HCT116 (cell line): Measurements from ENCODE around the gene KIF1A. TPM values are rescaled to one million over a fixed set of nuclear protein-coding genes. Genes with fewer than 3 reads are reported as not detected.
A peak's percentile ranks its signal among the peaks of the same experiment; 100 is the strongest.

ENCODE experiments used
- ATAC-seq: fragments of 200-7000 bp; cut with Tn5 transposase; 2 replicates; pipeline ENCODE4 v1.9.1; 2020; ENCODE audit warnings: mild to moderate bottlenecking, moderate library complexity
- Bru-seq: library from RNA; stranded (reverse); fragments of 400-500 nt; gene quantifications from one replicate; lab custom pipeline; 2021; lab: Mats Ljungman, UMichigan
- BruChase-seq, 2 experiments: library from RNA; stranded (reverse); fragments of 400-500 nt; gene quantifications; one replicate each; lab custom pipeline; 2021; lab: Mats Ljungman, UMichigan
- BruUV-seq: library from RNA; stranded (reverse); fragments of 400-500 nt; replicated peaks from 2 replicates; lab custom pipeline; 2021; lab: Mats Ljungman, UMichigan
- CTCF ChIA-PET: fragments of 300-600 bp; sonication (Branson Sonifier 250); formaldehyde crosslinking; loops from one replicate; lab custom pipeline; 2021; ENCODE audit warnings: antibody characterized with exemption; lab: Charles Lee
- POLR2A ChIA-PET: fragments of 300-600, 350-600 bp; sonication (Branson Sonifier 250); formaldehyde crosslinking; loops from one replicate; lab custom pipeline; 2021; ENCODE audit warnings: antibody characterized with exemption; lab: Charles Lee
- RAD21 ChIA-PET, 2 experiments: fragments of 300-600 bp; sonication (Branson Sonifier 250); formaldehyde crosslinking; loops; one replicate each; lab custom pipeline; 2023; ENCODE audit warnings: low total read pairs in 2 of 2; ENCODE audit not compliant: uncharacterized antibody in 2 of 2, unreplicated experiment in 2 of 2, low non-redundant PET in 1 of 2; lab: Charles Lee
- DNase-seq: peaks from one replicate; pipeline ENCODE4 v3.0.0-alpha.2; 2010; ENCODE audit warnings: low read depth, low spot score
- H2AFZ ChIP-seq: fragments of 200-600 bp; shearing (Covaris generic), sonication (generic); 2 replicates; pipeline ENCODE4 v1.6.1; 2017; ENCODE audit warnings: low read depth, mixed run types, mixed read lengths, antibody characterized with exemption, low read length; ENCODE audit not compliant: poor library complexity, severe bottlenecking
- H3K27ac ChIP-seq: 2 replicates; pipeline ENCODE4 v1.5.1; 2012; ENCODE audit warnings: low read depth, low read length
- H3K27me3 ChIP-seq: fragments of 200-600 bp; sonication (generic); 2 replicates; pipeline ENCODE4 v1.6.1; 2016; ENCODE audit warnings: mixed run types, low read length, mixed read lengths; ENCODE audit not compliant: insufficient read depth
- H3K36me3 ChIP-seq, 2 experiments: fragments of 200-500 bp in 1 of 2; fragments of 200-600 bp in 1 of 2; sonication (Bioruptor generic) in 1 of 2; sonication (generic) in 1 of 2; 2 replicates each; pipeline versions ENCODE4 v1.5.1 to v1.6.1; 2014 to 2016; ENCODE audit warnings: low read length in 2 of 2, inconsistent platforms in 1 of 2, mixed read lengths in 1 of 2, mixed run types in 1 of 2; ENCODE audit not compliant: insufficient read depth in 2 of 2, control insufficient read depth in 1 of 2
- H3K4me1 ChIP-seq, 2 experiments: fragments of 200-600 bp in 1 of 2; sonication (generic) in 1 of 2; 2 replicates each; pipeline versions ENCODE4 v1.5.1 to v1.6.1; 2012 to 2017; ENCODE audit warnings: low read length in 2 of 2, inconsistent platforms in 1 of 2, mild to moderate bottlenecking in 1 of 2, mixed read lengths in 1 of 2, mixed run types in 1 of 2, moderate library complexity in 1 of 2; ENCODE audit not compliant: insufficient read depth in 2 of 2, control insufficient read depth in 1 of 2
- H3K4me2 ChIP-seq: fragments of 200-600 bp; sonication (generic); 2 replicates; pipeline ENCODE4 v1.6.1; 2017; ENCODE audit warnings: mixed run types, low read length, mixed read lengths
- H3K4me3 ChIP-seq, 2 experiments: fragments of 200-600 bp in 1 of 2; sonication (generic) in 1 of 2; replicated peaks in 1 of 2; 2 replicates each; pipeline ENCODE4 v1.5.1; 2011 to 2016; ENCODE audit warnings: low read length in 2 of 2, control low read depth in 1 of 2, low read depth in 1 of 2, mild to moderate bottlenecking in 1 of 2, mixed read lengths in 1 of 2, mixed run types in 1 of 2
- H3K79me2 ChIP-seq: fragments of 200-600 bp; sonication (generic); 2 replicates; pipeline ENCODE4 v1.6.1; 2017; ENCODE audit warnings: mild to moderate bottlenecking, mixed run types, low read length, moderate library complexity, mixed read lengths; ENCODE audit not compliant: insufficient read depth
- H3K9ac ChIP-seq: fragments of 200-600 bp; sonication (generic); 2 replicates; pipeline ENCODE4 v1.6.1; 2016; ENCODE audit warnings: low read length, mixed read lengths
- H3K9me2 ChIP-seq: fragments of 200-600 bp; sonication (generic), shearing (Covaris generic); 2 replicates; pipeline ENCODE4 v1.6.1; 2017; ENCODE audit warnings: mixed run types, mild to moderate bottlenecking, moderate library complexity; ENCODE audit not compliant: insufficient read depth
- H3K9me3 ChIP-seq, 2 experiments: fragments of 200-500 bp in 1 of 2; fragments of 200-600 bp in 1 of 2; sonication (Bioruptor generic) in 1 of 2; sonication (generic) in 1 of 2; 2 replicates each; pipeline ENCODE4 v1.6.1; 2014 to 2017; ENCODE audit warnings: low read length in 2 of 2, mixed read lengths in 2 of 2, inconsistent platforms in 1 of 2, low read depth in 1 of 2, mild to moderate bottlenecking in 1 of 2, mixed run types in 1 of 2, moderate library complexity in 1 of 2; ENCODE audit not compliant: control insufficient read depth in 1 of 2, insufficient read depth in 1 of 2
- H4K20me1 ChIP-seq: fragments of 200-600 bp; sonication (generic), shearing (Covaris generic); 2 replicates; pipeline ENCODE4 v1.6.1; 2017; ENCODE audit warnings: mixed run types, mild to moderate bottlenecking, moderate library complexity; ENCODE audit not compliant: insufficient read depth
- CBX3 ChIP-seq: IDR thresholded peaks from 2 replicates; pipeline ENCODE4 v1.6.1; 2012; ENCODE audit warnings: low read depth
- EZH2 ChIP-seq: fragments of 200-600 bp; sonication (generic); IDR thresholded peaks from 2 replicates; pipeline ENCODE4 v1.6.1; 2017; ENCODE audit warnings: antibody characterized with exemption, mixed run types
- RAD21 ChIP-seq: IDR thresholded peaks from 2 replicates; pipeline ENCODE4 v1.6.1; 2012; ENCODE audit warnings: low read depth, mild to moderate bottlenecking
- SRF ChIP-seq: IDR thresholded peaks from 2 replicates; pipeline ENCODE4 v1.6.1; 2012; ENCODE audit warnings: low read depth
- intact Hi-C: fragments of 100-400 bp; cut with micrococcal nuclease; formaldehyde crosslinking; loops from 2 replicates; pipeline ENCODE4 v1.10.0; 2022
- long read RNA-seq: library from polyadenylated mRNA; unstranded; transcript quantifications from one replicate; pipeline ENCODE4 v2.0.0, GENCODE V29; 2021; ENCODE audit not compliant: unreplicated experiment
- polyA plus RNA-seq: library from polyadenylated mRNA; unstranded; fragments of >200 nt; gene quantifications from 2 replicates; pipeline ENCODE4 v1.2.1, GENCODE V29; 2012; ENCODE audit warnings: missing spikeins
- total RNA-seq: library from RNA; stranded (reverse); gene quantifications from one replicate; pipeline ENCODE4 v1.2.1, GENCODE V29; 2021; ENCODE audit not compliant: unreplicated experiment

KIF1A gene, protein sequence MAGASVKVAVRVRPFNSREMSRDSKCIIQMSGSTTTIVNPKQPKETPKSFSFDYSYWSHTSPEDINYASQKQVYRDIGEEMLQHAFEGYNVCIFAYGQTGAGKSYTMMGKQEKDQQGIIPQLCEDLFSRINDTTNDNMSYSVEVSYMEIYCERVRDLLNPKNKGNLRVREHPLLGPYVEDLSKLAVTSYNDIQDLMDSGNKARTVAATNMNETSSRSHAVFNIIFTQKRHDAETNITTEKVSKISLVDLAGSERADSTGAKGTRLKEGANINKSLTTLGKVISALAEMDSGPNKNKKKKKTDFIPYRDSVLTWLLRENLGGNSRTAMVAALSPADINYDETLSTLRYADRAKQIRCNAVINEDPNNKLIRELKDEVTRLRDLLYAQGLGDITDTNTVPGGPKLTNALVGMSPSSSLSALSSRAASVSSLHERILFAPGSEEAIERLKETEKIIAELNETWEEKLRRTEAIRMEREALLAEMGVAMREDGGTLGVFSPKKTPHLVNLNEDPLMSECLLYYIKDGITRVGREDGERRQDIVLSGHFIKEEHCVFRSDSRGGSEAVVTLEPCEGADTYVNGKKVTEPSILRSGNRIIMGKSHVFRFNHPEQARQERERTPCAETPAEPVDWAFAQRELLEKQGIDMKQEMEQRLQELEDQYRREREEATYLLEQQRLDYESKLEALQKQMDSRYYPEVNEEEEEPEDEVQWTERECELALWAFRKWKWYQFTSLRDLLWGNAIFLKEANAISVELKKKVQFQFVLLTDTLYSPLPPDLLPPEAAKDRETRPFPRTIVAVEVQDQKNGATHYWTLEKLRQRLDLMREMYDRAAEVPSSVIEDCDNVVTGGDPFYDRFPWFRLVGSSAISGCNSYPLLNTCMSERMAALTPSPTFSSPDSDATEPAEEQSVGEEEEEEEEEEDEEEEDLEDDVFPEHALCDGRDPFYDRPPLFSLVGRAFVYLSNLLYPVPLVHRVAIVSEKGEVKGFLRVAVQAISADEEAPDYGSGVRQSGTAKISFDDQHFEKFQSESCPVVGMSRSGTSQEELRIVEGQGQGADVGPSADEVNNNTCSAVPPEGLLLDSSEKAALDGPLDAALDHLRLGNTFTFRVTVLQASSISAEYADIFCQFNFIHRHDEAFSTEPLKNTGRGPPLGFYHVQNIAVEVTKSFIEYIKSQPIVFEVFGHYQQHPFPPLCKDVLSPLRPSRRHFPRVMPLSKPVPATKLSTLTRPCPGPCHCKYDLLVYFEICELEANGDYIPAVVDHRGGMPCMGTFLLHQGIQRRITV (N-terminal part only)
- total RNA-seq, result 0.27 TPM
- polyA plus RNA-seq, result 0.09 TPM in 2 replicates
- Bru-seq, nascent RNA, result percentile 5 among the genes with signal in this experiment
- percentile 10 among the genes with signal in this experiment for BruChase-seq, experiment 1, labeled RNA remaining after a 6-hour chase
- percentile 5 among the genes with signal in this experiment for BruChase-seq, experiment 2, labeled RNA remaining after a 2-hour chase
- long read RNA-seq, result 0 reads

DNA sequence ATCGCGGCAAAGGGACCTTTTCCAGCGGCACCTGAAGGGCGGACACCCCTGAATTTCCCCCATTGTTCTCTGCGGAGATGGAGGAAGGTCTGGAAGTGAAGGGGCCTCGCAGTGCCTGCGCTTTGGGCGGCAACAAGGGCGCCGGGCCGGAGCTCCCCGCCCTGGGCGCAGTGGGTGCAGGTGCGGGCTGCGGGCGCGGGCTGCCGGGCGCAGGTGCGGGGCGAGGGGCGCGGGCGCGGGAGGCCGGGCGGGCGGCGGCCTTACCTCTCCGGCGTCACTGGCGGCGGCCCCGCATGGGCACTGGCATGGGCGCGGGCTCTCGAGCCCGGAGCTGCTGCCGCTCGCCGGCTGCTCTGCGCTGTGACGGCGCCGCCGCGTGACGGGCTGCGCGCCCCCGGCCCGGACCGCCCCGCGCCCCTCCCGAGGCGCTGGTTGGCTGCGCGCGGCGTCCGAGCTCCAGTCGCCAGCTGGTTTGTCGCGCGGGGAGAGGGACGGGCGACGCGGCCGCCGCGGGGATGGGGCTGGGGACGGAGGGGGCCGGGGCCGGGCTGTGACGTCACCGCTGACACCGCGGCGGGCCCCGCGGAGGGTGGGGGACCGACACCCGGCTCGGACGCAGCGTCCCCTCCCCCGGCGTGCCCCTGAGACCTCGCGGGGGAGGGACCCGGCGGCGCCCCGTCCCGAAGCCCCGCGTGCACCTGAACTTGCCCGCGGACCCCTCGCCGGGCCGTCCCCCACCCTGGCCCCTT, at the start of gene KIF1A:
Gene KIF1A, minus strand, starts transcription at position 362 of the 749 bp plus-strand sequence. CDS start 22,467 bp downstream, outside the sequence.
- Histone ChIP-seq H3K36me3 (no peaks in the 10 kb centered on the region), H3K79me2 (no peaks in the 10 kb centered on the region), H3K9me3 (no peaks in the 10 kb centered on the region), H3K9ac (no peak within 1 kb of the TSS), H3K4me1 (no peaks in the 10 kb centered on the region), H4K20me1 (no peaks in the 10 kb centered on the region), H3K27me3 (no peaks in the 10 kb centered on the region), H3K27ac (no peak within 1 kb of the TSS), H3K4me2 (no peak within 1 kb of the TSS), H2AFZ (no peak within 1 kb of the TSS), H3K9me2 (no peaks in the 10 kb centered on the region), H3K4me3 (no peak within 1 kb of the TSS)
- no peak for DNase-seq
- POLR2A ChIA-PET, result no interaction called here
- RAD21 ChIA-PET, result no interaction called here
- no TSS peak for BruUV-seq
- intact Hi-C loops, result no loop called here
- no peak for TF ChIP-seq CBX3
- TF ChIP-seq EZH2, result no peak
- no peak for TF ChIP-seq RAD21
- TF ChIP-seq SRF, result no peak
- no peak for ATAC-seq
- CTCF ChIA-PET, result no interaction called here
